Smooth muscle cell (in vitro differentiated cells): ENCODE results near the gene IGSF23. TPM values are rescaled to one million over a fixed set of nuclear protein-coding genes. Genes with fewer than 3 reads are reported as not detected.

ENCODE experiments used
- DNase-seq: peaks from one replicate; lab custom pipeline; 2025; ENCODE audit not compliant: unreplicated experiment; lab: John Stamatoyannopoulos, UW
- H2AFZ ChIP-seq: fragments of 200-600 bp; sonication (generic); 2 replicates; pipeline ENCODE4 v1.6.0; 2016; ENCODE audit warnings: antibody characterized with exemption, low read depth, mild to moderate bottlenecking
- H3F3A ChIP-seq: fragments of 200-600 bp; sonication (generic); 2 replicates; pipeline ENCODE4 v1.6.0; 2017; ENCODE audit warnings: antibody characterized with exemption, low read depth
- H3K27ac ChIP-seq: fragments of 200-600 bp; sonication (generic); 2 replicates; pipeline ENCODE4 v1.5.1; 2016; ENCODE audit warnings: low read depth, mild to moderate bottlenecking
- H3K27me3 ChIP-seq: fragments of 200-600 bp; sonication (generic); 2 replicates; pipeline ENCODE4 v1.6.1; 2016; ENCODE audit warnings: low read depth, mild to moderate bottlenecking
- H3K36me3 ChIP-seq: fragments of 200-600 bp; sonication (generic); 2 replicates; pipeline ENCODE4 v1.5.1; 2016; ENCODE audit warnings: low read depth
- H3K4me1 ChIP-seq: fragments of 200-600 bp; sonication (generic); 2 replicates; pipeline ENCODE4 v1.5.1; 2016; ENCODE audit warnings: low read depth
- H3K4me2 ChIP-seq: fragments of 200-600 bp; sonication (generic); 2 replicates; pipeline ENCODE4 v1.6.0; 2016; ENCODE audit warnings: mild to moderate bottlenecking
- H3K4me3 ChIP-seq: fragments of 200-600 bp; sonication (generic); 2 replicates; pipeline ENCODE4 v1.5.1; 2016; ENCODE audit warnings: mild to moderate bottlenecking
- H3K79me2 ChIP-seq: fragments of 200-600 bp; sonication (generic); 2 replicates; pipeline ENCODE4 v1.6.0; 2016; ENCODE audit warnings: low read depth, mild to moderate bottlenecking
- H3K9ac ChIP-seq: fragments of 200-600 bp; sonication (generic); 2 replicates; pipeline ENCODE4 v1.6.0; 2016; ENCODE audit warnings: low read depth
- H3K9me3 ChIP-seq: fragments of 200-600 bp; sonication (generic); replicated peaks from 2 replicates; pipeline ENCODE4 v1.5.1; 2016; ENCODE audit warnings: low read depth
- H4K20me1 ChIP-seq: fragments of 200-600 bp; sonication (generic); 2 replicates; pipeline ENCODE4 v1.6.0; 2016; ENCODE audit warnings: low read depth
- CTCF ChIP-seq: fragments of 200-600 bp; sonication (generic); IDR thresholded peaks from 2 replicates; pipeline ENCODE4 v1.5.1; 2017; ENCODE audit warnings: borderline replicate concordance, mild to moderate bottlenecking, antibody characterized with exemption; ENCODE audit not compliant: insufficient read depth, poor library complexity, severe bottlenecking
- WGBS: methylation state at CpG from one replicate; pipeline ENCODE4 v1.1.7; 2016; ENCODE audit warnings: low lambda C conversion rate; 5-methylcytosine and 5-hydroxymethylcytosine counted together
- polyA plus RNA-seq: library from polyadenylated mRNA; unstranded; fragments of >200 nt; fragmentation: Nextera tagmentation; extraction: Ambion mirVana; gene quantifications from 2 replicates; pipeline ENCODE4 v1.2.1, GENCODE V29; 2016
- total RNA-seq: library from RNA; depleted of rRNA; stranded (reverse); fragments of >200 nt; gene quantifications from 2 replicates; pipeline ENCODE4 v1.2.3, GENCODE V29; 2014

The IGSF23 gene
- total and polyA plus RNA-seq, 2 experiments from 2014 or later: not detected

DNA sequence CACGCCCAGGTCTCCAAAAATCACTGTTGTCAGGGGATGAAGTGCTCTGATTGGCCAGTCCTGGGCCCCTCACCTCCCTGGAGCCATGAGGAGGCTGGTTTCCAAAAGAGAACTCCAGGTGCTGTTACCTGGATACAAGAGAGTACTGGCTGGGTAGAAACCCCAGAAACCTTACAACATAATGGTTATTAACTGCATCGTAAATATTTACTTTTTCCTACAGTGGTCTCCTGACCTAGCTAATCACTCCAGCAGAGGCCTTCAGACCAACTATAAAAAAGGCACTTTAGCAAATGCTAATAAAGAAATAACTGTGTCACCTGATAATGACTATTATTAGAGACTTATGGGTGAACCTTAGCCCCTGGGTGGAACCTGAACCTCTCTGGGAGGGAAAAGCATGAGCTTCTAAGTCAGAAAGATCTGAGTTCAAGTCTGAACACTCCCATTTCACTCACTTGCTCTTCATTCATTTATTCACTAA lies 1.5 kb upstream of the IGSF23 start:
- Histone ChIP-seq H3K27me3 (no peaks in the 10 kb centered on the region), H3K4me2 (no peak overlapping the region), H3K4me1 (no peaks in the 10 kb centered on the region), H3K4me3 (no peak overlapping the region), H3K27ac (no peak overlapping the region), H3K9ac (no peak overlapping the region), H2AFZ (no peak overlapping the region), H3K9me3 (no peaks in the 10 kb centered on the region), H3F3A (no peaks in the 10 kb centered on the region), H3K36me3 (no peaks in the 10 kb centered on the region), H3K79me2 (no peaks in the 10 kb centered on the region), H4K20me1 (no peaks in the 10 kb centered on the region)
- 90% methylated on average over 2 of the region's 2 CpGs for WGBS
- TF ChIP-seq CTCF: no peak
- no peak for DNase-seq

DNA sequence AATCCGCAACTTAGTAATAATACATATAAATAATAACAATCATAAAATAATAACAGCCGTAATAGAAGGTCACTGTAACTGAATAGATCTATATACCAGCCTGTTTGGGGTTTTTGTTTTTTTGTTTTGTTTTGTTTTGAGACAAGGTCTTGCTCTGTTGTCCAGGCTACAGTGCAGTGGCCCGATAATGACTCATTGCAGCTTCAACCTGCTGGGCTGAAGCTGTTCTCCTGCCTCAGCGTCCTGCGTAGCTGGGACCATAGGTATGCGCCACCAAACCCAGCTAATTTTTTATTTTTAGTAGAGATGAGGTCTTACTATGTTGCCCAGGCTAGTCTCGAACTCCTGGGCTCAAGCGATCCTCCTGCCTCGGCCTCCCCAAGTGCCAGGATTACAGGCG lies 950 bp downstream of the IGSF23 start:
- Histone ChIP-seq H3K79me2 (no peaks in the 10 kb centered on the region), H3K27ac (no peak overlapping the region), H4K20me1 (no peaks in the 10 kb centered on the region), H3K9me3 (no peaks in the 10 kb centered on the region), H3K4me3 (no peak overlapping the region), H3F3A (no peaks in the 10 kb centered on the region), H3K36me3 (no peaks in the 10 kb centered on the region), H3K4me1 (no peaks in the 10 kb centered on the region), H3K9ac (no peak overlapping the region), H3K4me2 (no peak overlapping the region), H2AFZ (no peak overlapping the region), H3K27me3 (no peaks in the 10 kb centered on the region)
- WGBS: 98% methylated on average over 10 of the region's 10 CpGs
- no peak for TF ChIP-seq CTCF
- DNase-seq: no peak

GRCh38 chr19:44615863-44616247 lies 2.5 kb downstream of the IGSF23 start:
- no peak for DNase-seq

More at GRCh38 chr19:44615863-44616247, 2.5 kb downstream of the IGSF23 start:
- Histone ChIP-seq H3K79me2 (no peaks in the 10 kb centered on the region), H3K36me3 (no peaks in the 10 kb centered on the region), H3F3A (no peaks in the 10 kb centered on the region), H2AFZ (no peak overlapping the region), H3K27ac (no peak overlapping the region), H3K9me3 (no peaks in the 10 kb centered on the region), H3K4me3 (no peak overlapping the region), H3K9ac (no peak overlapping the region), H3K27me3 (no peaks in the 10 kb centered on the region), H3K4me2 (no peak overlapping the region), H4K20me1 (no peaks in the 10 kb centered on the region), H3K4me1 (no peaks in the 10 kb centered on the region)
- TF ChIP-seq CTCF: no peak
- WGBS: 75% methylated on average over 5 of the region's 5 CpGs
